HG02642 (cell line): Measurements from ENCODE around the gene INPP4B.
"Not testable (repeated sequence)": the region's sequence is repeated elsewhere in the genome, so short reads cannot be mapped to it uniquely, and the experiment has no call there.

Experiments used
- ATAC-seq: cut with Tn5 transposase; IDR thresholded peaks from one replicate; pipeline ENCODE4 v1.9.1; 2021; ENCODE audit warnings: mild to moderate bottlenecking; ENCODE audit not compliant: unreplicated experiment, poor library complexity

INPP4B gene

DNA sequence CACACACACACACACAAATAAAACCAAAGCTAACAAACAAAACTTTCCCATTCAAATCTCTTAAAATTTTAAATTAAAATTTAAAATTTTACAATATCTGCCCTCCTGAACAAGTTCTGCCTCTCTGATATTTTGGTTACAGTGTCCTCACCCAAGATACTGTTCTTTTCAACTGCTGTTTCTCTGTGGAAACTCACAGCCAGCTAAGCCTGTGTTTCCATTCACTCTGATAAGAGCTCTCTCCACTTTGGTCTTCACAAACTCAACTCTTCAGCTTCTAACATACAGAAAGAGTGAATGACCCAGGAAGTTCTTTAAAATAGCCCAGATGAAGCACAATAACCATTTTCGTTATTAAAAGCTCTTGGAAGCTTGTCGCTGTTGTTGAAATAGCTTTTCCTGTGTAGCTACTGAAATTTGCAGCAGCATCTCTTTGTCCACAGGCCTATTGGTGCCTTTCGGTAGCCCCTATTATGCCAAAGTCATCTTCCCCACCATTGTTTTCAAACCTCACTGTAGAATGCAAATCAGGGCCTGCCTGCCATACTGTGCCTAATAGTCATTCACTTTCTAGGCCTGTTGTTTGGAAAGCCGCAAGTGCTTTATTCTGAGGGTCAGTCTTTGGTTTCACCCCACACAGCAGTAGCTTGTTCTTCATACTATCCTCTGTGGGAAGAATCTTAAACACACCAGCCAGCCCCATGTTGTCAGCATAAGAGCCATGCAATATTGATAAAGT, 19.4 kb downstream of the INPP4B start:
- ATAC-seq, result no peak

DNA sequence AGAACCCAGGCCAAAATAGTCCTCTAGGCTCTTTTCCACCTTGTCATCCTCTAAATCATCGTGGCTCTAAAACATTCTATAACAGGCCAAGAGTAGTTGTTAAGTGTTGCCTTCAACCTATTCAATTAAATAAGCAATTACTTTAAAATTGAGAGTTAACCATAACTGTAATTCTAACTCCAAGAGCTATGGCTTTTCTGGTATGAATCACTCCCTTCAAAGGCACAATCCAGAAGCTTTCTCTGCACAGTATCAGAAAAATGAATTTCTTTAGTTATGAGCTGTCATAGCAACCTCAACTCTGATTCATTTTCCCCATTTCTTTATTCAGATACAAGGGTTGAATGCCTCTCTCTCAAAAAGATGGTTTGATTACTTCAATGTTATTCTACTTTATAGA, 21.7 kb downstream of the INPP4B start:
- ATAC-seq, result no peak

DNA sequence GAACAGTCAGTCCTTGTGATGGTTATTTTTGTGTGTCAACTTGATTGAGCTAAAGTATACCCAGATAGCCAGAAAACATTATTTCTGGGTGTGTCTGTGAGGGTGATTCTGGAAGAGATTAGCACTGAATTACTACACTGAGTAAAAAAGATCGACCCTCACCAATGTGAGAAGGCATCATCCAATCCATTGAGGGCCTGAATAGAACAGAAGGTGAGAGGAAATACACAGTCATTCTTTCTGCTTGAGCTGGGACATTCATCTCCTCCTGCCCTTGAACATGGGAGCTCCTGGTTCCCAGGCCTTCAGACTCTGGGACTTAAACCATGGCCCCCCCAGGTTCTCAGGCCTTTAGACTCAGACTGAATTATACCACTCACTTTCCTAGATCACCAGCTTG, 22.3 kb downstream of the INPP4B start:
- ATAC-seq, result no peak

DNA sequence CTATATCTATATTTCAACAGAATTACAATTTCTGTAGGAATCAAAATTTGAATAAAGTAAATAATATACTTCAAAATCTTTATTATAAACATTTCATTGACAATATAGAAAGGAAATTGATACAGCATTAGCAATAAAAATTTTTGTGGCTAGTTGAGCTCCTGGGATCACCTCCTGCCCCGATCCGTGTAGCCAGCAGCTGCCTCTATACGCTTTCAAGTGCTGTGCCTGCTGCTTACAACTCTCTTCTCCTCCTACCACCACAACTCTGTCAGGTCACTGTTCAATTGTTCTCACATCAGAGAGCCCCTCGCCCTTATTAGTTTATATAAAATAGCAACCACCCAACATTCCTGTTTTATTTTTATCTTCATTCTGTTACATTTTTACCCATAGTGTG, 27.6 kb downstream of the INPP4B start:
- ATAC-seq, result no peak

DNA sequence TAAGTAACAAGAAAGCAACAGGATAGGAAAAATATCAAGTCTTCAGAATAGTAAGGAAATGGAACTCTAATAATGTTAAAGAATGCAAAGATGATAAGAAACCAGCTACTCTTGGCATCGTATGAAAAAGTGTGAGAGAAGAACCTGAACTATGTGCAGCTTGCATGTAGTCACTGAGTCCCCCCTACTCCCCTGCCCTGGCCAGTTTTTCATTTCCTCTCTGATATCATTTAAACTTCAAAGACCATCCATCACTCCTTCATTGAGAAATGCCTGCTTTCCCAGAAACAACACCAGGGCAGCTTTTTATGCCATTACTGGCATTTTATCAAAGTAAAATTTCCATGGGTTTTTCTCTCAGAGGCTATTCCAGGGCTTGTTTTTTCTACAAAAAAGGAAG, 28.1 kb downstream of the INPP4B start:
- ATAC-seq, result no peak

DNA sequence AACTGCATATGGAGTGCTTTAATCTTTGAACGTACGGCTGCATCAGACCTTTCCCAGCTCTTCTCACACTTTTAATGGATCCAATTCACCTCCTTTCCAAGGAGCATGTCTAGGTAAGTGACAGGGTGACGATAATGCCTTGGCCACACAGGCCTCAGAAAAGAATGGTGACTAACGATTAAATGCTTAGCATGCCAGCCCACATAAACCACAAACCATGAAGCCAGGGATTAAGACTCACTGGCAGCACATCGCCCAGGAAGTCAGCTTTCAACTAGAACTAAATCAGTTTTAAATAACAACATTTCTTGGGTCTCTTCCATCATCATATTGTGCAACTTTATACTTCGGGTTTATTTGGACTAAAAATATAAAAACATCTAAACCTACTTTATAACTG, 28.7 kb downstream of the INPP4B start:
- no peak for ATAC-seq

DNA sequence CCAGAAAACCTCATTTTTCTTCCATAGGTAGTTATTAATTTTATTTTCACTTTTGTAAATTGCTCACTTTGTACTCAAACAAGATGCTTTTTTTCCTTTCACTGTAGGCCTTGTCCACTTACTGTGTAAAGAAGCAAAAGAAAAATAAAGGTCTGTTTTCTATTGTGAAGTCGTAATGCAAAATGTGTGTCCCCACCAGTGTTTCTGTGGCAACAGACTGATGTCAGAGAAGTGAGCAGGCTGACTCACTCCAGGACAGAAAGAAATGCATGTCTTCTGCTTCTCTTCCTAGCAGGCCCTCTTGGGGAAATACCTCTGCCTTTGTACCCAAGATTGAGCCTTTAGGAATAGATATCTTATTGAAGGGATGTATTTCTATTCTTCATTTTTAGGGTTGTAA, 30.3 kb downstream of the INPP4B start:
- no peak for ATAC-seq

DNA sequence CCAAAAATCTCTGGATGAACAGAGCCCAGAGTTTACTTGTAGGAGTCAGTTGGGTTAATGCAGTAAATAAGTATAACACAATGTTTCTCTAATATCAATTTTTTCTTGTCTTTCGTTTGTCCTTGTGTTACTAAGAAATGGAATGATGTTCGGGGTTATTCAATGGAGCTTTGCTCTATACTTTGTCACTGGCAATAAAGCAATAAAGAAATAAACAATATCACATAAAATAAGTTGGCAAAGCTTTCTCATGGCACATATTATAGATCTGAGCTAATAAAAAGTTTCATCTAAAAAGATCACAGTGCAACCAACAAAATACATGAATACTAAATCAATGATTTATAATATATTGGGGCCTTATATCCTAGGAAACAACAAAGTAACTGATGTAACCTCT, 32.7 kb downstream of the INPP4B start:
- no peak for ATAC-seq

DNA sequence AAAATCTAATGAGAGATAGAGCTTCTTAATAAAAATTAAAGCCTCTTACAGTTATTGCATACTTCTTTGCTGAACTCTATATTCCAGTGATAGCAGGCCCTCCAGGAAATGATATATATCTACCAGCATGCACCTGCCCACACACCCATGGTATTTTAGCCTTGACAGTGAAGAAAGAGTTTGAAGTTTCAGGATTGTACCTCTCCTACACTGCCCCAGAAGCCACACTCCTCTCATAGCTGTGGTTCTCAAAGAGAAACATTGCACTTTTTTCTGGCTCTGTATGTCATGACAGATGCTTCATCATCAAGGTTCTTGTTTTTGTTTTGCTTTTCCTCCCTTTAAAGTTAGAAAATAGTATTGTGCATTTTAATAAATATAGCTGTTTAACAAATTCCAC, 34.0 kb downstream of the INPP4B start:
- ATAC-seq, result no peak

DNA sequence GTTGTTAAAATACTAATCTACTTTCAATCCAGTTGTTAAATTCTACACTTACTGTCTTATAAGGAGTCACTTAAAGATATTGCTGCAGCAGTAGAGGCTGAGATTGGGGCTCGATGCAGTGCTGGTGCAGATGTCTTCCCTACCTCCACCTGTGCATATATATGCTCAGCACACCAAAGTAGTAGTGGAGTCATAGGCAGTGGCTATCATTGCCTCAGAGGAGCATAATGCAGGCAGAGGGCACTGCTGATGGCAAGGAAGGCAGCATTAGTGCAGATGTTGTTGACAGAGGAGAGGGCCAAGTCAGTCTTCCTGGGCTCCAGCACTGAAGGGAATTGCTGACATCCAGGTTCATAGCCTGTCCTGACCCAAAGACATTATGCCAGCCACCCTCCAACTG, 35.1 kb downstream of the INPP4B start:
- ATAC-seq, result no peak

DNA sequence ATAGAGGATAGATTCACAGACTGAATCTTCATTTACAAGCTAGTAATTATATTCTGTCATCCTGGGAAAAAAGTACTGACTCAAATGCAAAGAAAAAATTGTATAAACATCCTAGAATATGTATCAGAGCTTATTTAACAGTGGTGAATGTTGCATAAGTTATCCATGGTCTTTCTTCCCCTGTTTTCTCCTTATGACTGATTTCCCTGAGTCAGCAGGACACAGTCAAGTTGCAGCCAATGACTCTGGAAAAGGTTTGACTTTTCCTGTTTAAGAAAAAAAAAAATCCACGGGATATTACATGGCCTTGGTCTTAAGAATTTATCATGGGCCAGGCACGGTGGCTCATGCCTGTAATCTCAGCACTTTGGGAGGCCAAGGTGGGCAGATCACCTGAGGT, 36.5 kb downstream of the INPP4B start:
- ATAC-seq, result no peak

DNA sequence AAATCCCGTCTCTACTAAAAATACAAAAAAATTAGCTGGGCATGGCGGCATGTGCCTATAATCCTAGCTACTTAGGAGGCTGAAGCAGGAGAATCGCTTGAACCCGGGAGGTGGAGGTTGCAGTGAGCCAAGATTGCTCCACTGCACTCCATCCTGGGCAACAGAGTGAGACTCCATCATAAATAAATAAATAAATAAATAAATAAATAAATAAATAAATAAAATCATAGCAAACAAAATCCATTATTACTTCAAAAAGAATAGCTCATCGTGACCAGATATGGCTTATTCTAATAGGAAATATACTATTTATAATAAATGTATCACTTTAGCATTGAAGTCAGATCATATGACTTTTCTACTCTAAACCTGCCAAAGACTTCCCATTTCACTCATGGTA, 42.2 kb downstream of the INPP4B start:
- ATAC-seq, result not testable (repeated sequence)

DNA sequence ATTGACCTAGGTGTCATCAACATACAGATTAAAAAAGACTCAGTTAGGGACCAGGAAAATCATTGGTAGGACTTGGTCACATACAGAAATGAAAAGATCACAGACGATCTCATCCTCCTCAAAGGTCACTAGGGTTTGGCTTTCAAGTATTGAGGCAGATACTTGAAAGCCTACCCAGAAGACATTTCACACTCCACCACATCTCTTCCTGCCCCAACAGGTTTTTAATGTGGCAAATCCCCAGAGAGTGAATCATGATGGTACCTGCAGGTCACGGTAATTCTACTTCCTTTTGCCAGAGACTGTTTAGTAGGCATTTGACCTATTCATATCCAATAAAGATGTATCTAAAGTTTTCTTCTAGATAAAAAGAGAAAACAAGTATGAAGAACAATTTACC, 44.1 kb downstream of the INPP4B start:
- no peak for ATAC-seq

DNA sequence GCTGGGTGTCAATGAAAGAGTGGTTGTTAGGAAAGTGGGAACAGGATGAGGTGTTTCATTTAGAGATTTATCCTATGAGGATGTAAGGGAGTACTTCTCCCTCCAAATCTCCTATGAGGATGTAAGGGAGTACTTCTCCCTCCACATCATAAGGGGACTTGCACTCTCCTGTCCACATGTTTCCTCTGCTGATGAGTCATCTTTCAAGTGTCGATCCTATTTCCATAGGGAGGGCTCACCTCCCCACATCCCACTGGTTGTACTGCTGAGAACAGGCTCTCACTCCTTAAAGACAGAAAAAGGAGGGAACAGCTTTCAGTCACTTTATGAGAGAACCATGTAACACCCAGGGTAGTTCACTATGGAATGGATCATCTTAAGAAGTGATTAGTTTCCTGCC, 65.0 kb downstream of the INPP4B start:
- no peak for ATAC-seq

DNA sequence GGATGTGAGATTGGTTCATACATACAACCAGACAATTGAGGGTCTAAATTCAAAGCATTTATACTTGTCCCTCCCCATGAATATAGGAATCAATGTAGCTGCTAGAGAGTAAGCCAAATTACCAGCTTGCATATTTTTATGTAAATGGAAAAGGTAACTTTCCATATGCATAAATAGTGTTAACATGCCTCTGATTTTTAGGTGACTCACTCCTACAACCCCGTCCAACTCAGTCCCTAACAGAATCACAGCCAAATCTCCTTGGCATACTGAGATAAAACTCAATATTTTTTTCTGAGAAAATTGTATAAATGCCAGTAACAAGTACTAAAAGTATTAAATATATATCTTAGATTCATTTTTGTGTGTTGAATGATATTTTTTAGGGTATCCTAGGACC, 67.2 kb downstream of the INPP4B start:
- no peak for ATAC-seq

DNA sequence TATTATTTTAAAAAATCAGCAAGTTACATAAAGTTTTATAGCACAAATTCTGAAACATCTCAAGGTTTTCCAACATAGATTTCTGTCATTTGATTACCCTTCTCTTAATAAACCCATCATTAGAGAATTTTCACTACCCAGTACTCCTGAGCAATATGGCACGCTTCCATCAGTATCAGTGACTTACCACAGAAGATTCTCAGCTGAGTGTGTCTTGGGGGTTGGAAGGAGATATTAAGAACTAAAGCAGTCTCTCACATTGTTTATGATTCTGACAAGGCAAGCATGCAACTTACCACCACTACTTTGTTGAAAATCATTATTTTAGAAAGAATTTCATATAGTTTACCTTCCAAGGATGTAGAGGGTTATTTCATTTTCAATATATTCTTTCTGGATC, 67.7 kb downstream of the INPP4B start:
- ATAC-seq, result no peak

DNA sequence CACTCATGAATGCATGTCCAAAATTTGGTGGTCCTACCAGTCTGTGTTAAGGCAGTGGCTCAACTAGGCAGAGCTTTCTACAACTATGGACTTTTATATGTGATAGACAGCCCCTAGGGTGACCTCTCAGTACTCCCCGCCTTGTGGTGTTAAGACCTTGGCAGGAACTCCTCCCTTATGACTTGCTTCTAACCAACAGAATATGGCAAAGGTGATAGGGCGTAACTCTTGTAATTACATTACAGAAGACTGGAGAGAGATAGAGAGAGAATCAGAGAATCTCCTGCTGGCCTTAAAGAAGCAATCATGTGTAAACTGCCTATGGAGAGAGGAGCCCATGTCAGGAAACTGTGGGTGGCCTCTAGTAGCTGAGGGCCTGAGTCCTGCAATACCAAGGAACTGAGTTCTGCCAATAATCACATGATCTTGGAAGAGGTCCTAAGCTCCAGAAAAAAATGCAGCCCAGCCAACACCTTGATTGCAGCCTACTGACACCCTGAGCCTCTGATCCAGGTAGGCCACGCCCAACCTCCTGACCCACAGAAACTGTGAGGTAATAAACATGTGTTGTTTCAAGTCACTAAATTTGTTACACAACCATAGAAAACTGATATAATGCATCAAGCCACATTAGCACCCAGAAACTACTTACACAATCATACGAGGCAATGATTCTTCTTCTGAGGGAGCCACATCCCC, 68.9 kb downstream of the INPP4B start:
- no peak for ATAC-seq

DNA sequence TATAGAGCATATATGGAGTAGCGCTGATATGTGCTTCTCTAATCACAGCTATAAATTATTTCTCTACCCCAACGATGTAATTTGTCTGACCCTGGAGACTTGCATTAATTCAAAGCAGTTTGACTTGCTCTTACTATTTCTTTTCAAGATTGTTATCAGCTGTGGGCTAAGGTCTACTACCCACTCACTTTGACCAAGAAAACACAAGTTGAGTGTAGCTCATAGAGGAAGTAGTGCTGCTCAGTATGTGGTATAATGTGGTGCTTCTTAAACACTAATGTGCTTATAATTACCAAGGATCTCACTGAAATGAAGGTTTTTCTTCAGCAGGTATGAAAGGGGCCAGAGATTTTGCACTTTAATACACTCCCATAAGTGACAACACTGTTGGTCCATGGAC, 70.1 kb downstream of the INPP4B start:
- no peak for ATAC-seq

DNA sequence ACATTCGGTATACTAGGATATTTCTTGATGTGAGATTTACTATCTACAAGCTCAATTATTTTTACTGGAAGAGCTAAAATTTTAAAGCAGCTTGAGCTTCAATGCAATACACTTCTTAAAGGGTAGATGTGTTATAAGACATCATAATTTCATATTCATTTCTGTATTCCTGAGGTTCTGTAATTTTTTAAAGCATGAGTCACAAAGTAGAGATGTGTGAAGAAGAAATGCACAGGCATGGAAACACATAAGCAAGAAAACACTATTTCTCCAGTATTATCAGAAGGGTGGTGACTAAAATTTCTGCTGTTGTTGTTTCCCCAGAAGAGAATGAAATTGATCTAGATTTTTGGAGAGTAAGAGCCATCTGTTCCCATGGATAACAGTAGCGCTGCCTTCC, 72.6 kb downstream of the INPP4B start:
- no peak for ATAC-seq

DNA sequence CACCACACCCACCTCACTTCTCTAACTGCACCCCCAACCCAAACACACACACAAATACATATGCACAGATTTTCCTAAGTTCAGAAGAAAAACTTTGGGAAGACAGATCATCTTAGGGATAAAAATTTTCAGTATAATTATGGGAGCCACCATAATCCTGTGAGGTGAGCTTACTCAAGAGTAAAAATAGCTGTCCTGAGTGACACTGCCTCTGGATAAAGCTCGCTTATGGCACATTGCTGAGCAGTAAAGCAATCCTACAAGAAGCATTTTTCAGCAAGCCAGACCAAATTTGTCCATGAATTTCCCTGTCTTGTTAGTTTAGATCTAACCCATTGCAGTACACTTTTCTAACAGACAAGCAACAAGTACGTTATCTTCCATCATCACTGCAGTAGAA, 83.8 kb downstream of the INPP4B start:
- ATAC-seq, result no peak

DNA sequence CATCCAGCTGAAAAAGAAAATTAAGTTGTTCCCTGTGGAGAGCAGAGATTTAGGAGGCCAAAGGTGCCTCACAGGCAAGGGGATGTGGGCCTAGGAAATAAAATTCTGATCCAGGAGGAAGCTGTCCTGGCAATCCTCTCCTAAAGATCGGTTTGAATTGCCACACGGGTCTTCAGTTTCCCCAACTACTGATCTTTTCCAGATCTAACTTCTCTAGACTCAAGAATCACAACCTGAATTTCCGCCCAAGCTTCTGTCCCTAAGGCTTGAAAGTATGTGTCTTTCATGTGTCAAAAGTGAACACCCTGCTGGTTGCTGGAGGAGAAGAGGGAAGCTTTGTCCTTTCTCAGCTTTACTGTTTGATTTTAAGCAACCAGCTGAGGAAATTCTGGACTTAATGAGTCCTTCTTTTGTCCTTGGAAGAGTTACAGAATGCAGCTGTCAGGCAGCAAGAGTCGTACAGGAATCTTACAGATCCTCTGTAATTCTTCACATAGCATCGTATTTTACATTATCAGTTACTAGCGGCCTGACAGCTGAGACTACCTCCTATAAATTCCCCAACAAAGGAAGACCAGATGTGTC, 93.8 kb downstream of the INPP4B start:
- no peak for ATAC-seq
